H1 (cell line): ENCODE measurements around the gene MRPL27. TPM values are rescaled to one million over a fixed set of nuclear protein-coding genes. Genes with fewer than 3 reads are reported as not detected.

Experiments used
- CTCF ChIA-PET: fragments of 300-600 bp; sonication (Branson Sonifier 250); formaldehyde crosslinking; loops from one replicate; lab custom pipeline; 2021; ENCODE audit not compliant: partially characterized antibody; lab: Charles Lee
- POLR2A ChIA-PET: fragments of 300-600 bp; sonication (Branson Sonifier 250); formaldehyde crosslinking; loops from one replicate; lab custom pipeline; 2021; ENCODE audit warnings: inconsistent platforms; ENCODE audit not compliant: partially characterized antibody; lab: Charles Lee
- DNase-seq, 2 experiments: peaks; one replicate each; pipeline versions ENCODE4 v3.0.0 to v3.0.0-alpha.2; 2010 to 2022; ENCODE audit warnings: low spot score in 2 of 2, low read depth in 1 of 2, mixed read lengths in 1 of 2
- FAIRE-seq: peaks from 2 replicates; lab custom pipeline; 2011; peaks lifted over from hg19 to GRCh38; lab: Jason Lieb, UNC
- H2AFZ ChIP-seq: 2 replicates; pipeline ENCODE4 v1.8.1; 2012; ENCODE audit warnings: low read length, inconsistent platforms
- H2AK5ac ChIP-seq: 2 replicates; pipeline ENCODE4 v1.6.1; 2013; ENCODE audit warnings: low read depth, low read length
- H2BK120ac ChIP-seq: replicated peaks from 2 replicates; pipeline ENCODE3; 2013; ENCODE audit warnings: low read depth, low read length, inconsistent platforms
- H2BK12ac ChIP-seq: 2 replicates; pipeline ENCODE4 v1.6.1; 2013; ENCODE audit warnings: low read depth, low read length
- H2BK15ac ChIP-seq: 2 replicates; pipeline ENCODE4 v1.6.1; 2013; ENCODE audit warnings: low read length
- H2BK20ac ChIP-seq: 2 replicates; pipeline ENCODE4 v1.6.1; 2013; ENCODE audit warnings: low read length
- H2BK5ac ChIP-seq: 2 replicates; pipeline ENCODE4 v1.6.1; 2013; ENCODE audit warnings: low read depth, low read length
- H3K14ac ChIP-seq: 2 replicates; pipeline ENCODE4 v1.6.1; 2013; ENCODE audit warnings: inconsistent platforms; ENCODE audit not compliant: insufficient read length
- H3K18ac ChIP-seq: 2 replicates; pipeline ENCODE4 v1.6.1; 2013; ENCODE audit warnings: low read length; ENCODE audit errors: extremely low read depth
- H3K23ac ChIP-seq: 2 replicates; pipeline ENCODE4 v1.6.1; 2013; ENCODE audit warnings: inconsistent platforms; ENCODE audit not compliant: insufficient read length
- H3K23me2 ChIP-seq: 2 replicates; pipeline ENCODE4 v1.6.1; 2013; ENCODE audit warnings: low read depth, low read length
- H3K27ac ChIP-seq: 2 replicates; pipeline ENCODE4 v1.6.1; 2011; ENCODE audit warnings: low read depth, low read length, inconsistent platforms
- H3K27me3 ChIP-seq, 4 experiments: replicated peaks in 1 of 4; 1 replicate in 1 of 4; 2 replicates in 3 of 4; pipeline versions ENCODE4 v1.6.1 to v1.8.1; 2011 to 2013; ENCODE audit warnings: low read length in 3 of 4, mild to moderate bottlenecking in 3 of 4, inconsistent platforms in 2 of 4, mixed read lengths in 2 of 4, moderate library complexity in 1 of 4; ENCODE audit not compliant: control insufficient read depth in 3 of 4, insufficient read depth in 3 of 4; ENCODE audit errors: extremely low read depth in 1 of 4
- H3K36me3 ChIP-seq, 4 experiments: 2 replicates each; pipeline versions ENCODE4 v1.6.1 to v1.8.1; 2011 to 2013; ENCODE audit warnings: mild to moderate bottlenecking in 4 of 4, low read length in 3 of 4, moderate library complexity in 2 of 4, control low read depth in 1 of 4, inconsistent platforms in 1 of 4; ENCODE audit not compliant: insufficient read depth in 4 of 4, control insufficient read depth in 2 of 4
- H3K4ac ChIP-seq: replicated peaks from 2 replicates; pipeline ENCODE3; 2013; ENCODE audit warnings: low read length, low read depth, mixed read lengths, inconsistent platforms; ENCODE audit not compliant: insufficient read length
- H3K4me1 ChIP-seq, 4 experiments: replicated peaks in 1 of 4; 1 replicate in 1 of 4; 2 replicates in 3 of 4; pipeline versions ENCODE4 v1.6.1 to v1.8.1; 2011 to 2013; ENCODE audit warnings: low read length in 3 of 4, inconsistent platforms in 2 of 4, mixed read lengths in 1 of 4; ENCODE audit not compliant: insufficient read depth in 4 of 4, control insufficient read depth in 3 of 4
- H3K4me2 ChIP-seq, 2 experiments: 2 replicates each; pipeline versions ENCODE4 v1.6.1 to v1.8.1; 2011 to 2013; ENCODE audit warnings: low read depth in 2 of 2, low read length in 2 of 2, control low read depth in 1 of 2, inconsistent platforms in 1 of 2, mild to moderate bottlenecking in 1 of 2; ENCODE audit not compliant: insufficient read depth in 1 of 2
- H3K4me3 ChIP-seq, 4 experiments: fragments of 200-600, 300-600 bp in 1 of 4; sonication (generic), shearing (Covaris generic), sonication (Bioruptor Twin) in 1 of 4; 2 replicates each; pipeline versions ENCODE4 v1.5.1 to v1.8.1; 2011 to 2016; ENCODE audit warnings: low read length in 4 of 4, low read depth in 3 of 4, control low read depth in 2 of 4, inconsistent platforms in 2 of 4, mild to moderate bottlenecking in 2 of 4, mixed read lengths in 1 of 4, moderate library complexity in 1 of 4; ENCODE audit not compliant: insufficient read depth in 2 of 4; ENCODE audit errors: extremely low read depth in 1 of 4
- H3K56ac ChIP-seq: replicated peaks from 2 replicates; pipeline ENCODE3; 2013; ENCODE audit warnings: low read depth, mild to moderate bottlenecking, mixed read lengths, low read length, inconsistent platforms; ENCODE audit not compliant: insufficient read length
- H3K79me1 ChIP-seq: 2 replicates; pipeline ENCODE4 v1.6.1; 2013; ENCODE audit warnings: low read depth, low read length, control low read depth
- H3K79me2 ChIP-seq, 2 experiments: 2 replicates each; pipeline versions ENCODE4 v1.6.1 to v1.8.1; 2012 to 2013; ENCODE audit warnings: low read length in 2 of 2, mild to moderate bottlenecking in 2 of 2, inconsistent platforms in 1 of 2; ENCODE audit not compliant: insufficient read depth in 2 of 2, control insufficient read depth in 1 of 2
- H3K9ac ChIP-seq, 4 experiments: replicated peaks in 1 of 4; 1 replicate in 1 of 4; 2 replicates in 3 of 4; pipeline versions ENCODE4 v1.6.1 to v1.8.1; 2011 to 2013; ENCODE audit warnings: low read depth in 3 of 4, low read length in 3 of 4, control low read depth in 2 of 4, mild to moderate bottlenecking in 2 of 4, moderate library complexity in 2 of 4, inconsistent platforms in 1 of 4; ENCODE audit errors: extremely low read depth in 1 of 4
- H3K9me3 ChIP-seq, 2 experiments: 2 replicates each; pipeline versions ENCODE4 v1.6.1 to v1.8.1; 2012 to 2013; ENCODE audit warnings: mild to moderate bottlenecking in 2 of 2, moderate library complexity in 2 of 2, control low read depth in 1 of 2, inconsistent platforms in 1 of 2, low read depth in 1 of 2, low read length in 1 of 2, mixed read lengths in 1 of 2; ENCODE audit not compliant: insufficient read depth in 2 of 2
- H4K20me1 ChIP-seq, 2 experiments: replicated peaks in 1 of 2; 2 replicates each; pipeline versions ENCODE3 to v1.8.1; 2011 to 2013; ENCODE audit warnings: inconsistent platforms in 2 of 2, low read length in 2 of 2, mild to moderate bottlenecking in 1 of 2; ENCODE audit not compliant: insufficient read depth in 2 of 2, control insufficient read depth in 1 of 2
- H4K5ac ChIP-seq: 2 replicates; pipeline ENCODE4 v1.6.1; 2013; ENCODE audit warnings: low read length, low read depth, mixed read lengths, inconsistent platforms; ENCODE audit not compliant: insufficient read length
- H4K8ac ChIP-seq: 2 replicates; pipeline ENCODE4 v1.8.0; 2013; ENCODE audit warnings: mild to moderate bottlenecking, moderate library complexity, low read length, inconsistent platforms; ENCODE audit not compliant: insufficient read depth; ENCODE audit errors: extremely low read depth
- H4K91ac ChIP-seq: replicated peaks from 2 replicates; pipeline ENCODE3; 2013; ENCODE audit warnings: low read length, mixed read lengths, inconsistent platforms; ENCODE audit not compliant: insufficient read length
- CBX8 ChIP-seq: fragments of 300-800, 300-1000 bp; sonication (generic); IDR thresholded peaks from 2 replicates; pipeline ENCODE4 v1.7.1; 2016; ENCODE audit warnings: low read depth, low read length, borderline replicate concordance
- CHD2 ChIP-seq: IDR thresholded peaks from 2 replicates; pipeline ENCODE4 v1.6.1; 2012; ENCODE audit warnings: low read length, improper control_type of control experiment
- EGR1 ChIP-seq: IDR thresholded peaks from 2 replicates; pipeline ENCODE4 v1.6.1; 2011; ENCODE audit warnings: low read depth, low read length, borderline replicate concordance
- EP300 ChIP-seq, 2 experiments: IDR thresholded peaks; 1 replicate in 1 of 2; 2 replicates in 1 of 2; pipeline ENCODE4 v1.6.1; 2011 to 2012; ENCODE audit warnings: low read depth in 2 of 2, low read length in 2 of 2, mild to moderate bottlenecking in 2 of 2, borderline replicate concordance in 1 of 2, inconsistent platforms in 1 of 2, moderate library complexity in 1 of 2
- MAFK ChIP-seq: IDR thresholded peaks from 2 replicates; pipeline ENCODE4 v1.6.1; 2012; ENCODE audit warnings: low read depth, mild to moderate bottlenecking, improper control_type of control experiment, low read length
- NANOG ChIP-seq: IDR thresholded peaks from 2 replicates; pipeline ENCODE4 v1.6.1; 2011; ENCODE audit warnings: low read length, low read depth, mild to moderate bottlenecking, inconsistent platforms; ENCODE audit not compliant: insufficient read depth, poor library complexity, severe bottlenecking
- POU5F1 ChIP-seq: IDR thresholded peaks from 2 replicates; pipeline ENCODE4 v1.6.1; 2011; ENCODE audit warnings: low read depth, mild to moderate bottlenecking, low read length, moderate library complexity
- SIRT6 ChIP-seq: IDR thresholded peaks from one replicate; pipeline ENCODE4 v1.7.1; 2012; ENCODE audit warnings: low read length, inconsistent platforms
- SIX5 ChIP-seq: IDR thresholded peaks from 2 replicates; pipeline ENCODE4 v1.6.1; 2011; ENCODE audit warnings: mild to moderate bottlenecking, low read depth, low read length
- SUZ12 ChIP-seq: fragments of 200-600 bp; sonication (generic); IDR thresholded peaks from 2 replicates; pipeline ENCODE4 v1.6.1; 2012; ENCODE audit warnings: mild to moderate bottlenecking, inconsistent platforms, low read length, moderate library complexity, mixed read lengths
- TBP ChIP-seq: IDR thresholded peaks from 2 replicates; pipeline ENCODE4 v1.6.1; 2011; ENCODE audit warnings: low read depth, low read length, improper control_type of control experiment
- WGBS, 2 experiments: shearing (Covaris generic) in 1 of 2; methylation state at CpG; one replicate each; pipeline versions ENCODE4 v1.1.6 to v1.1.7; 2013 to 2015; ENCODE audit warnings: low lambda C conversion rate in 2 of 2, mixed read lengths in 2 of 2, inconsistent platforms in 1 of 2, low coverage in 1 of 2, missing lambda C conversion rate in 1 of 2; ENCODE audit not compliant: insufficient replicate concordance in 2 of 2, insufficient coverage in 1 of 2, insufficient read length in 1 of 2; ENCODE audit errors: extremely low coverage in 1 of 2, missing lambda C conversion rate in 1 of 2; 5-methylcytosine and 5-hydroxymethylcytosine counted together
- polyA plus RNA-seq, 7 experiments: library from polyadenylated mRNA; depleted of rRNA in 3 of 7; stranded (reverse) in 5 of 7; unstranded in 2 of 7; fragments of >200 nt in 5 of 7; fragments of 200-250 nt in 2 of 7; gene quantifications; 1 replicate in 5 of 7; 2 replicates in 1 of 7; 4 replicates in 1 of 7; pipeline versions ENCODE4 v1.2.1 to v1.2.3, GENCODE V29; 2011 to 2013; ENCODE audit warnings: missing spikeins in 2 of 7, mixed read lengths in 2 of 7
- total RNA-seq: library from RNA; stranded (reverse); fragmentation: NEBNext Ultra II Directional; extraction: Animal tissue kit (Norgen Biotek cat#: 25700); gene quantifications from 2 replicates; pipeline ENCODE4 v1.2.1, GENCODE V29; 2021
- TF ChIP-seq, protein P1 (sequence below): IDR thresholded peaks from 2 replicates; pipeline ENCODE4 v1.6.1; 2012; ENCODE audit warnings: inconsistent platforms

The MRPL27 gene
- total and polyA plus RNA-seq, 2 of the 8 experiments (the other 6 are each of a cell fraction or from before 2014, with no cell fraction given): 75.6 to 135 TPM

DNA sequence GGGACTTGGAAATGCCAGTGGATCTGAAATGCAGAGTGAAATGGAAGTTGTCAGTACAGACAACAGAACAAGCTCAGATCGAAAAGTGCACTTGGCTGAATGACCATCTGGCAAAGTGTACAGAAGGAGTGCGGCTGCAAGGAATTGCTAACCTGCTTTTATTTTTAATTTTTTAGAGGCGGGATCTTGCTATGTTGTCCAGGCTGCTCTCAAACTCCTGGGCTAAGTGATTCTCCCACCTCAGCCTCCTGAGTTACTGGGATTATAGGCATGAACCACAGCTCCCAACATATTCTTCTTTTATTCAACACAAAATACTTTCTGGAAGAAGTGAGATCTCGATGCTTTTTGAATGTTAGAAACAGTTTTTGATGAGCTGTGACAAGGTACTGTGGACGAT, 20.7 kb upstream of the MRPL27 start:
- H2BK5ac ChIP-seq: no peak overlapping the region
- no peak overlapping the region for H2AK5ac ChIP-seq
- DNase-seq (no peak), FAIRE-seq (no peak)
- peaks cover 5% of the 10 kb centered on the region for H3K79me1 ChIP-seq
- no peak overlapping the region for H2BK120ac ChIP-seq
- WGBS, 2 experiments: 91% methylated on average over 5 of the region's 5 CpGs; no CpG with 5 or more reads in 1 of the 2 experiments
- H3K79me2 ChIP-seq: peaks cover 0 to 18% of the 10 kb centered on the region in 2 experiments; a peak in 3 of 4 replicates
- H3K4me1 ChIP-seq: no peaks in the 10 kb centered on the region; a peak in 3 of 7 replicates
- peaks cover 38 to 57% (median 52%) of the 10 kb centered on the region in 4 experiments for H3K36me3 ChIP-seq
- no peak overlapping the region for H4K91ac ChIP-seq
- no peak overlapping the region for H2AFZ ChIP-seq
- no peaks in the 10 kb centered on the region for H3K9me3 ChIP-seq
- no peak overlapping the region for H3K56ac ChIP-seq
- no peak overlapping the region for H2BK12ac ChIP-seq
- no peak overlapping the region for H3K4ac ChIP-seq
- no peak overlapping the region for H3K9ac ChIP-seq
- peaks cover 4 to 17% of the 10 kb centered on the region in 2 experiments for H4K20me1 ChIP-seq
- H3K18ac ChIP-seq: no peak overlapping the region
- ChIA-PET POLR2A (interaction anchor here (1.2 to 27.4 kb wide), 2 partner anchors 9 to 26 kb away, joined by 3 to 313 read pairs; partner anchors contain the start of genes EME1 and MRPL27), CTCF (interaction anchor here (0.6 to 1.3 kb wide), 3 partner anchors 8 to 177 kb away, joined by 3 read pairs; no protein-coding TSS in a partner anchor)
- no peak overlapping the region for H2BK15ac ChIP-seq
- H3K14ac ChIP-seq: no peak overlapping the region
- no peak overlapping the region for H3K4me2 ChIP-seq
- H3K23ac ChIP-seq: no peak overlapping the region
- H4K5ac ChIP-seq: no peak overlapping the region
- no peak overlapping the region for H3K4me3 ChIP-seq
- H2BK20ac ChIP-seq: no peak overlapping the region
- no peak overlapping the region for H3K27ac ChIP-seq
- H3K23me2 ChIP-seq: peaks cover 7% of the 10 kb centered on the region; the same call in 1 of the 2 replicates
- H4K8ac ChIP-seq: no peak overlapping the region
- no peaks in the 10 kb centered on the region for H3K27me3 ChIP-seq
- TF ChIP-seq SUZ12 (no peak), EGR1 (no peak), MAFK (no peak), EP300 (IDR thresholded peaks at IDR 0.05; ENCODE audit: borderline replicate concordance in 1 of 2, low read depth in 2 of 2, low read length in 2 of 2) (no peak), TBP (no peak), CBX8 (no peak), CHD2 (no peak), POU5F1 (no peak), NANOG (no peak), SIRT6 (no peak), SIX5 (no peak)
- TF ChIP-seq, protein P1, sequence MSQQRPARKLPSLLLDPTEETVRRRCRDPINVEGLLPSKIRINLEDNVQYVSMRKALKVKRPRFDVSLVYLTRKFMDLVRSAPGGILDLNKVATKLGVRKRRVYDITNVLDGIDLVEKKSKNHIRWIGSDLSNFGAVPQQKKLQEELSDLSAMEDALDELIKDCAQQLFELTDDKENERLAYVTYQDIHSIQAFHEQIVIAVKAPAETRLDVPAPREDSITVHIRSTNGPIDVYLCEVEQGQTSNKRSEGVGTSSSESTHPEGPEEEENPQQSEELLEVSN: no peak
